LNCaP clone FGC (cell line): ENCODE results near the gene PIK3R3.

Experiments used
- DNase-seq: peaks from one replicate; pipeline ENCODE4 v3.0.0-alpha.2; 2011; ENCODE audit warnings: low read depth
- H3K4me3 ChIP-seq: 2 replicates; pipeline ENCODE4 v1.5.1; 2011; ENCODE audit warnings: mild to moderate bottlenecking, low read depth, low read length, control low read depth
- CTCF ChIP-seq: IDR thresholded peaks from 2 replicates; pipeline ENCODE4 v1.5.1; 2012; ENCODE audit warnings: mild to moderate bottlenecking; ENCODE audit not compliant: control insufficient read depth, insufficient read depth; ENCODE audit errors: extremely low read depth

PIK3R3 gene

GRCh38 chr1:46011121-46011695 lies 121.2 kb downstream of the PIK3R3 start:
- no peak for TF ChIP-seq CTCF

GRCh38 chr1:46010611-46011010 lies 121.8 kb downstream of the PIK3R3 start:
- TF ChIP-seq CTCF, result no peak
- H3K4me3 ChIP-seq, result no peak overlapping the region
- DNase-seq, result no peak

More at GRCh38 chr1:46011121-46011695, 121.2 kb downstream of the PIK3R3 start:
- DNase-seq, result peak; percentile 22
- no peak overlapping the region for H3K4me3 ChIP-seq

GRCh38 chr1:46008585-46008984 lies 123.8 kb downstream of the PIK3R3 start:
- no peak for DNase-seq
- TF ChIP-seq CTCF, result no peak
- no peak overlapping the region for H3K4me3 ChIP-seq

GRCh38 chr1:46005594-46005993 lies 126.8 kb downstream of the PIK3R3 start:
- no peak for DNase-seq
- no peak overlapping the region for H3K4me3 ChIP-seq
- no peak for TF ChIP-seq CTCF

GRCh38 chr1:46004492-46004891 lies 127.9 kb downstream of the PIK3R3 start:
- no peak overlapping the region for H3K4me3 ChIP-seq
- DNase-seq, result no peak
- no peak for TF ChIP-seq CTCF

GRCh38 chr1:46003315-46003714 lies 129.1 kb downstream of the PIK3R3 start:
- no peak overlapping the region for H3K4me3 ChIP-seq
- TF ChIP-seq CTCF, result no peak
- DNase-seq, result no peak

GRCh38 chr1:46002551-46003150 lies 129.8 kb downstream of the PIK3R3 start:
- H3K4me3 ChIP-seq, result no peak overlapping the region
- DNase-seq, result no peak
- TF ChIP-seq CTCF, result no peak
